Hematopoietic multipotent progenitor cell treated with erythropoietin and hydrocortisone succinate and interleukin-3 and kit ligand, for 6 days (in vitro differentiated cells): Measurements from ENCODE around the gene USP17L28.
"Not testable (repeated sequence)": the region's sequence is repeated elsewhere in the genome, so short reads cannot be mapped to it uniquely, and the experiment has no call there.

ENCODE experiments used
- DNase-seq: peaks from one replicate; pipeline ENCODE4 v3.0.0-alpha.2; 2015

USP17L28 gene, protein sequence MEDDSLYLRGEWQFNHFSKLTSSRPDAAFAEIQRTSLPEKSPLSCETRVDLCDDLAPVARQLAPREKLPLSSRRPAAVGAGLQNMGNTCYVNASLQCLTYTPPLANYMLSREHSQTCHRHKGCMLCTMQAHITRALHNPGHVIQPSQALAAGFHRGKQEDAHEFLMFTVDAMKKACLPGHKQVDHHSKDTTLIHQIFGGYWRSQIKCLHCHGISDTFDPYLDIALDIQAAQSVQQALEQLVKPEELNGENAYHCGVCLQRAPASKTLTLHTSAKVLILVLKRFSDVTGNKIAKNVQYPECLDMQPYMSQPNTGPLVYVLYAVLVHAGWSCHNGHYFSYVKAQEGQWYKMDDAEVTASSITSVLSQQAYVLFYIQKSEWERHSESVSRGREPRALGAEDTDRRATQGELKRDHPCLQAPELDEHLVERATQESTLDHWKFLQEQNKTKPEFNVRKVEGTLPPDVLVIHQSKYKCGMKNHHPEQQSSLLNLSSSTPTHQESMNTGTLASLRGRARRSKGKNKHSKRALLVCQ

GRCh38 chr4:9348593-9348992, at the start of gene USP17L28:
USP17L28 (plus strand) TSS chr4:9348893; CDS start chr4:9348893, 0 bp downstream.
- DNase-seq = not testable (repeated sequence)

GRCh38 chr4:9324191-9324590, 24.5 kb upstream of the USP17L28 start:
- not testable (repeated sequence) for DNase-seq

- DNase-seq = not testable (repeated sequence)
Observed at GRCh38 chr4:9324865-9325264, 23.8 kb upstream of the USP17L28 start, which contains the start of gene USP17L24. USP17L24 (plus strand) TSS chr4:9325165; CDS start chr4:9325165, 0 bp downstream.

GRCh38 chr4:9329611-9330010, 19.1 kb upstream of the USP17L28 start, which contains the start of gene USP17L25:
USP17L25 (plus strand) TSS chr4:9329911; CDS start chr4:9329911, 0 bp downstream.
- DNase-seq = not testable (repeated sequence)

DNA sequence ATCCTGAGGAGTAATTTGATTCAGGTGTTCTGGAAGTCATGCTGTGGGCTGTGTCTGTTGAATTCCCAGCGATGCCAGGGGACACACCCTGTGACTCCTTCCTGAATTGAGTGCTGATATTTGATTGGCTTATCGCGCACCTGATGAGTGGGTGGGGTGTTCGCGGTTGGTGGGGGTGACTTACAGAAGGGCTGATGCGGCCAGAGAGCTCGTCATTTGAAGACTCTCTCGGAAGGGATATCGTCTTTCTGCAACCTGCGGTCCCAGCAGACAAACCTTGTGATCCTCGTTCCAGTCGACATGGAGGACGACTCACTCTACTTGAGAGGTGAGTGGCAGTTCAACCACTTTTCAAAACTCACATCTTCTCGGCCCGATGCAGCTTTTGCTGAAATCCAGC, 14.3 kb upstream of the USP17L28 start, which contains the start of gene USP17L26:
Gene USP17L26, plus strand, starts transcription at position 301 of the 400 bp plus-strand sequence. Its CDS starts 0 bp downstream, at position 301.
- not testable (repeated sequence) for DNase-seq

- DNase-seq = not testable (repeated sequence)
Observed at GRCh38 chr4:9339103-9339502, 9.6 kb upstream of the USP17L28 start, which contains the start of gene USP17L5. USP17L5 (plus strand) TSS chr4:9339403; CDS start chr4:9339403, 0 bp downstream.

DNA sequence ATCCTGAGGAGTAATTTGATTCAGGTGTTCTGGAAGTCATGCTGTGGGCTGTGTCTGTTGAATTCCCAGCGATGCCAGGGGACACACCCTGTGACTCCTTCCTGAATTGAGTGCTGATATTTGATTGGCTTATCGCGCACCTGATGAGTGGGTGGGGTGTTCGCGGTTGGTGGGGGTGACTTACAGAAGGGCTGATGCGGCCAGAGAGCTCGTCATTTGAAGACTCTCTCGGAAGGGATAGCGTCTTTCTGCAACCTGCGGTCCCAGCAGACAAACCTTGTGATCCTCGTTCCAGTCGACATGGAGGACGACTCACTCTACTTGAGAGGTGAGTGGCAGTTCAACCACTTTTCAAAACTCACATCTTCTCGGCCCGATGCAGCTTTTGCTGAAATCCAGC, 4.8 kb upstream of the USP17L28 start, which contains the start of gene USP17L27:
Gene USP17L27, plus strand, starts transcription at position 301 of the 400 bp plus-strand sequence. Its CDS starts 0 bp downstream, at position 301.
- not testable (repeated sequence) for DNase-seq

GRCh38 chr4:9350866-9351265, 2.2 kb downstream of the USP17L28 start:
- DNase-seq = not testable (repeated sequence)

- DNase-seq = not testable (repeated sequence)
Observed at GRCh38 chr4:9353338-9353737, 4.6 kb downstream of the USP17L28 start, which contains the start of gene USP17L29. USP17L29 (plus strand) TSS chr4:9353638; CDS start chr4:9353638, 0 bp downstream.

GRCh38 chr4:9362829-9363228, 14.1 kb downstream of the USP17L28 start, which contains the start of gene USP17L30:
USP17L30 (plus strand) TSS chr4:9363129; CDS start chr4:9363129, 0 bp downstream.
- not testable (repeated sequence) for DNase-seq

DNA sequence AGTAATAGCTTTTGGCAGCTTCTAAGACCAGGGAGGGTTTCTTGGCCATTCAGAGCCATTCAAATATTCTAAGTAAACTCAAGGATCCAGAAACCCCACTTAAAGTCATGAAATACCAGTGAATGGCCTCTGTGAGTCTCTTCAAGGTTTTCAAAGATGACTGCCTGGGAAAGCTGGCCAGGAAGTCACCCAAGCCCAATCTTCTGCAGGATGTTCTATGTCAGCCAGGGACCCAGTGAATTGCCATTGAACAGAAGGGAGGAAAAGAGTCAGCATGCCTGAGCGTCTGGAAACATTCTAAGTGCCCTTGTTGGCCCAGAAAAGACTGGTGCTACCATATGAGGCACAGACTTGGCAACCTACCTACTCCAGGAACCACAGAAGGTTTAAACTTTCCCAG, 31.2 kb downstream of the USP17L28 start:
- DNase-seq = not testable (repeated sequence)

DNA sequence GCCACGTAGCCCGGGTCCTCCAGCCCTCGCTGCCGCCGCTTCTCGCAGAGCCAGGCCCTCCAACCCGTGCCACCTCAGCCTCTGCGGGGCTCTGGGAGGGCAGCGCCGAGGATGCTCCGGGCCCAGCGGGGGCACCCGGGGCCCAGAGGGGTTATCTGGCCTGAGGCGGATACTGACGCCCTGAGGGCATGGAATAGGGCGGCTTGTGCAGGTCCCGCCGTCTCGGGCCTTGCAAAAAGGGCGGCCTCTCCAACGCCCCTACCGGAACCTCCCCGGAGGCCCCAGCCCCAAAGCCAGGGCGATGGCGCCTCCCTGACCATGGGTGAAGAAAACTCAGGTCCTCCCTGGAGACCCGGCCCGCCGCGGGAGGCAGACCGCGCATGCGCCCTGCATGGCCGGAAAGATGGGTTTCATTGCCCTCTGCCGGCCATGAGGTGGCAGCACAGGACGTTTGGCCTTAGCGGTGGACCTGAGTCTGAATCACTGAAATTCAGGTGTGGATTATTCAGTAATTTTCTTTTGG, 32.4 kb downstream of the USP17L28 start:
- peak; percentile 14 for DNase-seq

DNA sequence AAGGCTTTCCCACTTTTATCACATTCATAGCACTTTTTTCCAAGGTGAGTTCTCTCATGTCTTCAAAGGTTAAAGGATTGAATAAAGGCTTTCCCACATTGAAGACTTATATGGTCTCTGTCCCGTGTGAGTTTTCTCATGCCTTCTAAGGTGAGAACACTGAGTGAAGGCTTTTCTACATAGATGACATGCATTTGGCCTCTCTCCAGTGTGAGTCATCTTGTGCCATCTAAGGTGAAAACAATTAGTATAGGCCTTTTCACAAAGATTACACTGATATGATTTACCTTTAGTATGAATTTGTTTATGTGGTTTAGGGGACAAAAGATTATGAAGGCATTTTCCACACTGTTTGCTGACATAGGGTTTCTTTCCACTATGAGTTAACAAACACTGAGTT, 35.4 kb downstream of the USP17L28 start:
- DNase-seq = no peak

DNA sequence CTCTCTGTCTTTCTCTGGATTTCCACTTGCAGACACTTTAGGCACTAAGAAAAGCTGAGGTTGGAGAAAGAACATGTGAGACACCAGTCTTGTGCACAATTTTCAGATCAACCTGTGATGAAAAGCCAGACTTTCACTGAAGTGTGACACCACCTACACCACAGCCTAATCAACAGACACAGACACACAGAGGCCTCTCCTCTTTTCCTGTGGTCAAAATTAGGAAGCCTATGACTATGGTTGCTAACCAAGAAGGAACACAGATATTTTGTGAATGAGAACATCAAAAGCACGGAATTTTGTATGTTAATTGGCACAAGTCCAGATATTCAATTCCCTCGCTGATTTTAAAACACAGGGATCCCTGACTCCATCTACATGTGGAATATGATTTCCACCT, 40.3 kb downstream of the USP17L28 start:
- DNase-seq = peak; percentile 2
